Measurements from ENCODE around the gene DLG1. TPM values are rescaled to one million over a fixed set of nuclear protein-coding genes. Genes with fewer than 3 reads are reported as not detected.
A peak's percentile ranks its signal among the peaks of the same experiment; 100 is the strongest.

The DLG1 gene
- total and polyA plus RNA-seq, 2 of the 4 experiments (the other 2 are of a cell fraction) = 21.2 to 57.7 TPM

GRCh38 chr3:197253238-197253947 is 45.0 kb downstream of the DLG1 start:
- H3K36me3 ChIP-seq (ENCODE audit: control insufficient read depth, insufficient read depth, low read length) = no peaks in the 10 kb centered on the region
- peak; percentile 53 for TF ChIP-seq MAFK (IDR thresholded peaks at IDR 0.05; ENCODE audit: low read depth, low read length)
- no peak for TF ChIP-seq RCOR1 (IDR thresholded peaks at IDR 0.05; ENCODE audit: insufficient replicate concordance, low read length)
- ChIA-PET POLR2A (ENCODE audit: unreplicated experiment) (no interaction called here), CTCF (no interaction called here)
- H4K8ac ChIP-seq (ENCODE audit: low read depth in 2 of 2, low read length in 2 of 2) = no peak overlapping the region
- H2AK9ac ChIP-seq (replicated peaks; ENCODE audit: low read depth, low read length, poor library complexity) = no peak overlapping the region
- H3K23ac ChIP-seq (ENCODE audit: low read depth, low read length) = no peak overlapping the region; the same call in 1 of the 2 replicates
- no peak overlapping the region for H3K56ac ChIP-seq (ENCODE audit: extremely low read depth, insufficient read depth, low read length)
- no peak overlapping the region for H3K27ac ChIP-seq (ENCODE audit: insufficient read depth, low read length)
- no peak overlapping the region for H3K4me3 ChIP-seq (ENCODE audit: insufficient read depth, low read depth, low read length)
- no peak overlapping the region for H2BK5ac ChIP-seq (ENCODE audit: low read depth, low read length, poor library complexity, severe bottlenecking)
- DNase-seq (no peak), ATAC-seq (ENCODE audit: low read depth) (no peak)
- BruUV-seq (replicated peaks) = no TSS peak
- H3K14ac ChIP-seq (replicated peaks; ENCODE audit: low read depth, low read length) = no peak overlapping the region
- no CpG with 5 or more reads among the region's 7 CpGs for WGBS, 2 experiments (ENCODE audit: extremely low coverage in 2 of 2, insufficient read length in 1 of 2)
- H2BK20ac ChIP-seq (ENCODE audit: low read depth, low read length) = no peak overlapping the region
- H3K9me3 ChIP-seq (ENCODE audit: control insufficient read depth, insufficient read depth, low read length) = peaks cover 6% of the 10 kb centered on the region
- H3K9me1 ChIP-seq (ENCODE audit: insufficient read depth, low read length) = no peaks in the 10 kb centered on the region
- H3K79me1 ChIP-seq (ENCODE audit: low read depth in 1 of 2, low read length in 2 of 2) = peaks cover 33 to 62% of the 10 kb centered on the region in 2 experiments
- H3K18ac ChIP-seq (ENCODE audit: low read depth, low read length) = no peak overlapping the region
- no peak overlapping the region for H3K9ac ChIP-seq (ENCODE audit: low read depth, low read length)
- no peak overlapping the region for H4K91ac ChIP-seq (ENCODE audit: insufficient read depth, low read depth, low read length)
- H3K4me2 ChIP-seq (ENCODE audit: low read depth, low read length) = no peak overlapping the region
- in situ Hi-C loops (cut with MboI; ENCODE audit: low sequenced_read_pairs) = loop anchor here (10.0 kb wide), 1 partner anchor 261 kb away; no protein-coding TSS in a partner anchor
- no peaks in the 10 kb centered on the region for H3K27me3 ChIP-seq (ENCODE audit: control insufficient read depth, insufficient read depth, low read length)
- intact Hi-C loops (cut with micrococcal nuclease) = no loop called here
- no peaks in the 10 kb centered on the region for H3K4me1 ChIP-seq (ENCODE audit: control insufficient read depth, insufficient read depth, low read length)
- H2BK15ac ChIP-seq (ENCODE audit: low read depth, low read length) = no peak overlapping the region
- dilution Hi-C loops (cut with HindIII; ENCODE audit: low sequenced_read_pairs, unreplicated experiment) = no loop called here
- H2AFZ ChIP-seq (replicated peaks; ENCODE audit: low read length, poor library complexity) = no peak overlapping the region
- H3K4ac ChIP-seq (ENCODE audit: low read depth, low read length) = no peak overlapping the region
- H2BK120ac ChIP-seq (ENCODE audit: low read depth, low read length) = no peak overlapping the region
- no peak overlapping the region for H2AK5ac ChIP-seq (ENCODE audit: low read depth, low read length)
- H4K20me1 ChIP-seq (ENCODE audit: insufficient read depth, low read length) = peaks cover 40% of the 10 kb centered on the region
- H4K5ac ChIP-seq (ENCODE audit: low read depth, low read length) = no peak overlapping the region

All from IMR-90 (cell line).